GM23248 (cell line): ENCODE results near the gene RPL36. TPM values are rescaled to one million over a fixed set of nuclear protein-coding genes. Genes with fewer than 3 reads are reported as not detected.

Source experiments
- DNase-seq: peaks from one replicate; pipeline ENCODE4 v3.0.0-alpha.2; 2015
- H2AFZ ChIP-seq: fragments of 200-600 bp; sonication (generic); 2 replicates; pipeline ENCODE4 v1.6.1; 2016; ENCODE audit warnings: antibody characterized with exemption
- H3F3A ChIP-seq: fragments of 200-600 bp; sonication (generic); 2 replicates; pipeline ENCODE4 v1.6.1; 2016; ENCODE audit warnings: mild to moderate bottlenecking, antibody characterized with exemption, mixed run types; ENCODE audit not compliant: insufficient read depth
- H3K27ac ChIP-seq: fragments of 200-600 bp; sonication (generic); 2 replicates; pipeline ENCODE4 v1.5.1; 2016; ENCODE audit warnings: mild to moderate bottlenecking
- H3K27me3 ChIP-seq: fragments of 200-600 bp; sonication (generic); replicated peaks from 2 replicates; pipeline ENCODE4 v1.6.1; 2016; ENCODE audit warnings: mild to moderate bottlenecking; ENCODE audit not compliant: insufficient read depth
- H3K36me3 ChIP-seq: fragments of 200-600 bp; sonication (generic); 2 replicates; pipeline ENCODE4 v1.6.1; 2016; ENCODE audit warnings: low read depth, mild to moderate bottlenecking
- H3K4me1 ChIP-seq: fragments of 200-600 bp; sonication (generic); 2 replicates; pipeline ENCODE4 v1.6.1; 2016; ENCODE audit warnings: mild to moderate bottlenecking; ENCODE audit not compliant: insufficient read depth
- H3K4me2 ChIP-seq: fragments of 200-600 bp; sonication (generic); one replicate; pipeline ENCODE4 v1.6.1; 2016; ENCODE audit warnings: mild to moderate bottlenecking; ENCODE audit not compliant: unreplicated experiment
- H3K4me3 ChIP-seq: fragments of 200-600 bp; sonication (generic); 2 replicates; pipeline ENCODE4 v1.5.1; 2016; ENCODE audit warnings: mild to moderate bottlenecking
- H3K79me2 ChIP-seq: fragments of 200-600 bp; sonication (generic); 2 replicates; pipeline ENCODE4 v1.6.1; 2016; ENCODE audit warnings: mild to moderate bottlenecking; ENCODE audit not compliant: insufficient read depth
- H3K9ac ChIP-seq: fragments of 200-600 bp; sonication (generic); 2 replicates; pipeline ENCODE4 v1.6.1; 2016; ENCODE audit warnings: mild to moderate bottlenecking
- H3K9me2 ChIP-seq: fragments of 200-600 bp; sonication (generic); 2 replicates; pipeline ENCODE4 v1.6.1; 2016; ENCODE audit warnings: mixed run types, mild to moderate bottlenecking, moderate library complexity; ENCODE audit not compliant: insufficient read depth
- H3K9me3 ChIP-seq: fragments of 200-600 bp; sonication (generic); one replicate; pipeline ENCODE4 v1.6.1; 2017; ENCODE audit warnings: low read depth
- H4K20me1 ChIP-seq: fragments of 200-600 bp; sonication (generic); 2 replicates; pipeline ENCODE4 v1.6.0; 2016; ENCODE audit not compliant: insufficient read depth
- EZH2 ChIP-seq: fragments of 200-600 bp; sonication (generic); IDR thresholded peaks from 2 replicates; pipeline ENCODE4 v1.6.1; 2018; ENCODE audit warnings: antibody characterized with exemption, mild to moderate bottlenecking; ENCODE audit not compliant: insufficient read depth, poor library complexity, severe bottlenecking
- EZH2phosphoT487 ChIP-seq: fragments of 200-600 bp; sonication (generic); IDR thresholded peaks from 2 replicates; pipeline ENCODE4 v1.6.1; 2018; ENCODE audit warnings: antibody characterized with exemption, moderate library complexity, mild to moderate bottlenecking, low read depth; ENCODE audit not compliant: insufficient read depth
- WGBS, 2 experiments: methylation state at CpG; one replicate each; pipeline ENCODE4 v1.1.6; 2015 to 2017; ENCODE audit warnings: low lambda C conversion rate in 2 of 2, low coverage in 1 of 2; ENCODE audit errors: missing lambda C conversion rate in 2 of 2; 5-methylcytosine and 5-hydroxymethylcytosine counted together
- in situ Hi-C: fragments of 300-500 bp; cut with MboI; formaldehyde crosslinking; loops from 2 replicates; pipeline ENCODE4 v1.15.0; 2020
- polyA plus RNA-seq: library from polyadenylated mRNA; unstranded; fragments of >200 nt; fragmentation: Nextera tagmentation; extraction: Ambion mirVana; gene quantifications from 2 replicates; pipeline ENCODE4 v1.2.1, GENCODE V29; 2016
- total RNA-seq: library from RNA; depleted of rRNA; stranded (reverse); fragments of >200 nt; shearing (Covaris generic); gene quantifications from 2 replicates; pipeline ENCODE4 v1.2.3, GENCODE V29; 2014

The RPL36 gene
- total and polyA plus RNA-seq, 2 experiments from 2014 or later = 503 to 1,128 TPM

GRCh38 chr19:5679289-5680083 is 10.6 kb upstream of the RPL36 start:
- Histone ChIP-seq H3K9me3 (no peaks in the 10 kb centered on the region), H3K9me2 (no peaks in the 10 kb centered on the region), H3K4me2 (peak overlapping the region; percentile 85), H3K27ac (peak overlapping the region; percentile 53; the same call in 1 of the 2 replicates), H3K4me1 (no peaks in the 10 kb centered on the region), H3K36me3 (no peaks in the 10 kb centered on the region), H3K79me2 (peaks cover 15% of the 10 kb centered on the region), H3K9ac (peak overlapping the region; percentile 90), H4K20me1 (no peaks in the 10 kb centered on the region), H3F3A (no peaks in the 10 kb centered on the region), H2AFZ (peak overlapping the region; percentile 78), H3K27me3 (no peaks in the 10 kb centered on the region), H3K4me3 (peak overlapping the region; percentile 92)
- no peak for DNase-seq
- no peak for TF ChIP-seq EZH2phosphoT487
- WGBS, 2 experiments = 28 to 30% methylated on average over 26 of the region's 26 CpGs
- in situ Hi-C loops = no loop called here

DNA sequence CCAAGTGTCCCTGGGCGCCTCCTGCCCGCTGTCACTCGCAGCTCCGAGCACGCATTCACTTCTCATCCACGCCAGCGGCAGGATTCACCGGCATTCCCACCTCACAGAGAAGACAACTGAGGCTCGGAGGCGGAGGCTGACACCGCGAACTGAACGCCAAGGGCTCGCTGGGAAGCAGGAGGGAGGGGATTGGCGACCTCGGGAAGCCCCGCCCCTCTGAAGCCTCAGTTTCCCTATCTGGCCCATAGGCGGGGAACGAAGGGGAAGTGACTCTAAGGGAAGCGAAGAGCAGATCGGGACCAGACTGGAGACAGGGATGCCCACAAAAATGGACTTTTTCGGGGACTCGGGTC is 10.0 kb upstream of the RPL36 start:
- Histone ChIP-seq H2AFZ (peak overlapping the region; percentile 78), H3K27me3 (no peaks in the 10 kb centered on the region), H3K4me1 (no peaks in the 10 kb centered on the region), H4K20me1 (no peaks in the 10 kb centered on the region), H3K9me2 (no peaks in the 10 kb centered on the region), H3K9me3 (no peaks in the 10 kb centered on the region), H3K36me3 (no peaks in the 10 kb centered on the region), H3K27ac (peak overlapping the region; percentile 53), H3K4me2 (peak overlapping the region; percentile 85), H3K9ac (peak overlapping the region; percentile 90), H3F3A (no peaks in the 10 kb centered on the region), H3K79me2 (peaks cover 15% of the 10 kb centered on the region), H3K4me3 (peak overlapping the region; percentile 92)
- 0 to 2% methylated on average over 21 to 22 of the region's 23 CpGs for WGBS, 2 experiments
- peak; percentile 67 for DNase-seq
- in situ Hi-C loops = no loop called here
- TF ChIP-seq EZH2 (no peak), EZH2phosphoT487 (no peak)

DNA sequence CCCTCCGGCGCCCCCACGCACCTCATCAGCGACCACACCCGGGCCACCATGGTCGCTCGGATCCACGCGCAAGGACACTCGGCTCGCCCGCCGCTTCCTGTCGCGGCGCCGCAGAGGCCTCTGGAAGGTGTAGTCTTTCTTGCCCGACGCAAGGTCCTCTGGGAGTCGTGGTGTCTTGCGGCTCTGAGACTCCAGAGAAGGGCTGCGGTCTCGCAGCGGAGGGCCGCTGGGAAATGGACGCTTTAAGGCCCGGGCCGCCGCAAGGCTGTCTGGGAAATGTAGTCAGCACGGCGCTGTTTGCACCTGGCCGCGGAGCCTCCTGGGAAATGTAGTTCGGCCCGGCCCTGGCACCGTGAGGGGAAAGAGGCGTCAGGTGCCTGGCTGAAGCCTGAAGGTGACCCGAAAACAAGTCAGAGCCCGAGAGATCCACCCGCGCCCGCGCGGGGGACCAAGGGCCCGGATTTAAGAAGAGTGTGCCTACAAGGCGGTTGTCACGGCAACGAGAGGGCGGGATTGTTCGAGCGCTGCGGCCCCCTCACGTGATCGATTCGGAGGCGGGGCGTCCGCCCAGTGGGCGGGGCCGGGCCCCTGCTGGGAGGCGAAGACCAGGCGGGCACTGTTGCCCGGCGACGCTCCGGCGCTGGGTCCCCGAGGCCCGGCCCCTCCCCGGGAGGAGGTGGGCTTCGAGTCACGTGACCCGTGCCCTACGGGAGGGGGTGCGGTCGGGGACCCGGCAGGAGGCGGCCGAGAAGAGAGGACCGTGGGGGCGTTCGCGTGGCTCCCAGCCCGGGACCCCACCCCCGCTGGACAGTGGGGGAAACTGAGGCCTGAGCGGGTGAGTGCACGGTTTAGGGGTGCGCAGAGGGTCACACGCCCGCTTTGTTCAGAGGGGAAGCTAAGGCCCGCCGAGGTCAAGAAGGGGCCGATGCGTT is 9.4 kb upstream of the RPL36 start, which contains the start of the genes HSD11B1L and MICOS13:
Gene HSD11B1L, plus strand, starts transcription at position 591 of the 932 bp plus-strand sequence. CDS start 3,806 bp downstream, outside the sequence.
Gene MICOS13, minus strand, starts transcription at position 80 of the 932 bp plus-strand sequence. Its CDS starts 30 bp downstream, at position 50.
- H4K20me1 ChIP-seq = no peaks in the 10 kb centered on the region
- no peaks in the 10 kb centered on the region for H3F3A ChIP-seq
- no peaks in the 10 kb centered on the region for H3K9me2 ChIP-seq
- H3K27ac ChIP-seq = peak within 1 kb of the TSS; percentile 53
- in situ Hi-C loops = no loop called here
- TF ChIP-seq EZH2phosphoT487 (no peak), EZH2 (no peak)
- H3K4me2 ChIP-seq = peak within 1 kb of the TSS; percentile 85
- no peaks in the 10 kb centered on the region for H3K27me3 ChIP-seq
- peaks cover 15% of the 10 kb centered on the region for H3K79me2 ChIP-seq
- DNase-seq = peak; percentile 100
- peak within 1 kb of the TSS; percentile 90 for H3K9ac ChIP-seq
- 0 to 2% methylated on average over 70 to 71 of the region's 94 CpGs for WGBS, 2 experiments
- no peaks in the 10 kb centered on the region for H3K36me3 ChIP-seq
- no peaks in the 10 kb centered on the region for H3K4me1 ChIP-seq
- no peaks in the 10 kb centered on the region for H3K9me3 ChIP-seq
- peak within 1 kb of the TSS; percentile 92 for H3K4me3 ChIP-seq
- peak within 1 kb of the TSS; percentile 78 for H2AFZ ChIP-seq

DNA sequence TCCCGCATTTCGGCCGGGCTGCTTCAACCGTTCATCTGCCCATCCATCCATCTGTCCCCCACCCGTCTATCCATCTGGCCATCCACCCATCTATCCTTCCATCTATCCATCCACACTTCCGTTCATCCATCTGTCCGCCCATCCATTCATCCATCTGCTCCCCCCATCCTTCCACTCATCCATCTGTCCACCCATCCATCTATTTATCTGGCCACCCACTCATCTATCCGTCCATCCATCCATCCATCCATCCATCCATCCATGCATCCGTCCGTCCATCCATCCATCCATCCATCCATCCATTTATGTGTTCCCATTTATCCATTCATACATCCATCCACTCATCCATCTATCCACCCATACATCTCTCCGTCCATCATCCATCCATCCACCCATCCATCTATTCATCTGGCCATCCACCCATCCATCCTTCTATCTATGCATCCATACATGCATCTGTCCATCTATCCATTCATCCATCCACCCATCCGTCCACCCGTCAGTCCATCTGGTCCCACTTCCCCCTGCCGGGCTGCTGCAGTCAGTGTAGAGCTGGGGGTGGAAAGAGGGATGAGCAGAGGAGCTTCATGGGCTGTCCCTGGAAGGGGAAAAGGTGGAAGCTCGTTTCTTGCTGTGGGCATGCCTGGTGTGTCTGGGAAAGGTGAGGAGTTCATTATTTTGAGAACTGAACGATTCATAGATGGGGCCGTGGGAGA is 8.5 kb upstream of the RPL36 start:
- Histone ChIP-seq H3K9ac (peak overlapping the region; percentile 90), H3K36me3 (no peaks in the 10 kb centered on the region), H3K27me3 (no peaks in the 10 kb centered on the region), H3K9me3 (no peaks in the 10 kb centered on the region), H3K4me1 (no peaks in the 10 kb centered on the region), H3F3A (no peaks in the 10 kb centered on the region), H3K9me2 (no peaks in the 10 kb centered on the region), H3K27ac (no peak overlapping the region), H3K4me3 (peak overlapping the region; percentile 92), H2AFZ (peak overlapping the region; percentile 71), H4K20me1 (no peaks in the 10 kb centered on the region), H3K4me2 (peak overlapping the region; percentile 73), H3K79me2 (peaks cover 15% of the 10 kb centered on the region)
- TF ChIP-seq EZH2phosphoT487 = no peak
- TF ChIP-seq EZH2 = no peak
- in situ Hi-C loops = no loop called here
- WGBS, 2 experiments = 59 to 62% methylated on average over 14 to 17 of the region's 17 CpGs
- DNase-seq = no peak
